ENCODE data around the gene PRDX5. TPM values are rescaled to one million over a fixed set of nuclear protein-coding genes. Genes with fewer than 3 reads are reported as not detected.

The PRDX5 gene
- total RNA-seq, 4 donors from 2014 or later, result 179 to 260 (median 181) TPM

- WGBS, 2 donors (ENCODE audit: low coverage in 1 of 2), result 86% methylated on average over 10 of the region's 28 CpGs; no CpG with 5 or more reads in 1 of the 2 donors
- ATAC-seq, result no peak
- H3K4me1 ChIP-seq, result peaks cover 0 to 26% (median 10%) of the 10 kb centered on the region in 3 donors
These were observed 26.9 kb downstream of the PRDX5 start for GRCh38 chr11:64344787-64345186.

GRCh38 chr11:64347193-64347867, 29.4 kb downstream of the PRDX5 start:
- Histone ChIP-seq H3K36me3 (no peaks in the 10 kb centered on the region), H3K27ac (no peak overlapping the region), H3K4me3 (no peak overlapping the region), H3K4me1 (peaks cover 0 to 15% (median 4%) of the 10 kb centered on the region in 3 donors), H3K27me3 (no peaks in the 10 kb centered on the region), H3K9me3 (no peaks in the 10 kb centered on the region)
- 96 to 98% methylated on average over 4 to 6 of the region's 12 CpGs for WGBS, 2 donors (ENCODE audit: low coverage in 1 of 2)
- TF ChIP-seq POLR2AphosphoS5 (IDR thresholded peaks at IDR 0.05), result no peak
- no peak for TF ChIP-seq POLR2A (IDR thresholded peaks at IDR 0.05)
- no peak for TF ChIP-seq CTCF (IDR thresholded peaks at IDR 0.05)
- no peak for TF ChIP-seq EP300 (IDR thresholded peaks at IDR 0.05)
- ATAC-seq, result no peak

More at GRCh38 chr11:64344787-64345186, 26.9 kb downstream of the PRDX5 start:
- H3K27me3 ChIP-seq, result no peaks in the 10 kb centered on the region
- no peaks in the 10 kb centered on the region for H3K9me3 ChIP-seq
- TF ChIP-seq POLR2A (IDR thresholded peaks at IDR 0.05) (no peak), CTCF (IDR thresholded peaks at IDR 0.05) (no peak), POLR2AphosphoS5 (IDR thresholded peaks at IDR 0.05) (no peak), EP300 (IDR thresholded peaks at IDR 0.05) (no peak)
- H3K27ac ChIP-seq, result no peak overlapping the region
- no peak overlapping the region for H3K4me3 ChIP-seq
- H3K36me3 ChIP-seq, result no peaks in the 10 kb centered on the region

GRCh38 chr11:64348383-64349024, 30.6 kb downstream of the PRDX5 start:
- TF ChIP-seq POLR2AphosphoS5 (IDR thresholded peaks at IDR 0.05), result no peak
- TF ChIP-seq POLR2A (IDR thresholded peaks at IDR 0.05), result no peak
- TF ChIP-seq EP300 (IDR thresholded peaks at IDR 0.05), result no peak
- TF ChIP-seq CTCF (IDR thresholded peaks at IDR 0.05), result no peak
- H3K27ac ChIP-seq, result no peak overlapping the region

GRCh38 chr11:64349025-64349387, 31.1 kb downstream of the PRDX5 start:
- H3K4me1 ChIP-seq, result no peaks in the 10 kb centered on the region
- TF ChIP-seq CTCF (IDR thresholded peaks at IDR 0.05) (no peak), POLR2AphosphoS5 (IDR thresholded peaks at IDR 0.05) (no peak), POLR2A (IDR thresholded peaks at IDR 0.05) (no peak), EP300 (IDR thresholded peaks at IDR 0.05) (no peak)
- no peak for ATAC-seq
- no peaks in the 10 kb centered on the region for H3K36me3 ChIP-seq
- no peaks in the 10 kb centered on the region for H3K9me3 ChIP-seq
- 100% methylated on average over 3 of the region's 7 CpGs; no CpG with 5 or more reads in 1 of the 2 donors for WGBS, 2 donors (ENCODE audit: low coverage in 1 of 2)
- no peak overlapping the region for H3K4me3 ChIP-seq
- H3K27me3 ChIP-seq, result no peaks in the 10 kb centered on the region
- H3K27ac ChIP-seq, result no peak overlapping the region

More at GRCh38 chr11:64348383-64349024, 30.6 kb downstream of the PRDX5 start:
- no peaks in the 10 kb centered on the region for H3K36me3 ChIP-seq
- no peaks in the 10 kb centered on the region for H3K9me3 ChIP-seq
- H3K4me3 ChIP-seq, result no peak overlapping the region
- H3K27me3 ChIP-seq, result no peaks in the 10 kb centered on the region
- ATAC-seq, result no peak
- peaks cover 0 to 3% (median 0%) of the 10 kb centered on the region in 3 donors for H3K4me1 ChIP-seq
- 70 to 85% methylated on average over 4 to 6 of the region's 14 CpGs for WGBS, 2 donors (ENCODE audit: low coverage in 1 of 2)
